ENCODE results near the gene PRXL2A. TPM values are rescaled to one million over a fixed set of nuclear protein-coding genes. Genes with fewer than 3 reads are reported as not detected.

Gene PRXL2A
- total RNA-seq, 5 donors from 2014 or later (not counting 1 experiment from before 2014, with no cell fraction given): 2.9 to 6.3 (median 5.2) TPM

DNA sequence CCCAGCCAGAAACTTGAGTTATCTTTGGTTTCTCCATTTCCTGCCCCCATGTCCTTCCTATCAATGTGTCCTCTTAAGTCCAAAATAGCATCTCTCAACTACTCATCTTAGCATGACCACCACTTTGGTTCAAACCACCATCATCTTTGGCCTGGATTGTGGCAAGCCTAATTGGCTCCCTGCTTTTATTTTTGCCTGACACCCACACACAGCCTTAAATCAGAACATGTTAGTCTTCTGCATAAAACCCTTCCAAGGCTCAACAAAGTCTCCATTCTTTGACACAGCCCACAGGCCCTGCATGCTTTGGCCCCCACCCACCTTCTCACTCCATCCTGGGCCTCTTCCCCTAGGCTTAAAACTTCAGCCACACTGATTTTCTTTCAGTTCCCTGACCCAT is 43.7 kb downstream of the PRXL2A start:
- no peak overlapping the region for H3K4me3 ChIP-seq (ENCODE audit: control insufficient read depth in 1 of 2, extremely low read depth in 1 of 2, low read length in 1 of 2)
- Mint-ChIP-seq H3K4me3 (no peak overlapping the region), H3K27ac (no peak overlapping the region), H3K27me3 (no peaks in the 10 kb centered on the region), H3K4me1 (peaks cover 28 to 45% (median 35%) of the 10 kb centered on the region in 3 donors), H3K9me3 (no peaks in the 10 kb centered on the region), H3K36me3 (peaks cover 4% of the 10 kb centered on the region)
- no peak for ATAC-seq (replicated peaks in 1 of 4)
- no peak overlapping the region for H3K27ac ChIP-seq (ENCODE audit: low read length)
- H3K9me3 ChIP-seq: no peaks in the 10 kb centered on the region
- H3K27me3 ChIP-seq (replicated peaks in 1 of 2; ENCODE audit: control insufficient read depth in 2 of 2, extremely low read depth in 1 of 2, insufficient read depth in 2 of 2, low read length in 1 of 2): no peaks in the 10 kb centered on the region
- H3K4me1 ChIP-seq (ENCODE audit: control insufficient read depth in 1 of 2, extremely low read depth in 1 of 2, insufficient read depth in 2 of 2, low read length in 2 of 2): peaks cover 2 to 26% of the 10 kb centered on the region in 2 experiments
- no peak for DNase-seq
- CTCF ChIA-PET: interaction anchor here (0.6 to 2.2 kb wide), 5 partner anchors 49 to 56 kb away, joined by 3 to 11 read pairs (median 5); no protein-coding TSS in a partner anchor
- POLR2A ChIA-PET: interaction anchor here in 1 of 2 donors (0.6 kb wide), 1 partner anchor 28 kb away, joined by 6 read pairs; no protein-coding TSS in a partner anchor
- H3K36me3 ChIP-seq (ENCODE audit: control insufficient read depth in 2 of 2, extremely low read depth in 1 of 2, insufficient read depth in 1 of 2, low read length in 1 of 2): no peaks in the 10 kb centered on the region

DNA sequence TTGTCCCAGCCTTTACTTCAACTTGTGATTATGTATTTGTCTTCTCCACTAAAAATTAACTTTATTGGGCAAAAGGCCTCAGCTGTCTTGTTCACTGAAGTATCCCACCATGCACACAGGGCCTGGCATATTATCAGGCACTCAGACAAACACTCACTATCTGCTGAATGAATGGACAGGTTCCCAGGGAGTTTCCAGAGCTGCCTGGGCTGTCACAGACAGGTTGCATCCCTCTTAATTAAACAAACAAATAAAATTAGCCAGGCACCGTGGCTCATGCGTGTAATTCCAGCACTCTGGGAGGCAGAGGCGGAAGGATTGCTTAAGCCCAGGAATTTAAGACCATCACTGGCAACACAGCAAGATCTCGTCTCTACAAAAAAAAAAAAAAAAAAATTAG is 44.3 kb downstream of the PRXL2A start:
- CTCF ChIA-PET: interaction anchor here (0.6 to 2.0 kb wide), 7 partner anchors 9 to 74 kb away, joined by 3 to 11 read pairs (median 4); no protein-coding TSS in a partner anchor
- no peak overlapping the region for H3K4me3 ChIP-seq (ENCODE audit: control insufficient read depth in 1 of 2, extremely low read depth in 1 of 2, low read length in 1 of 2)
- no peak for ATAC-seq (replicated peaks in 1 of 4)
- Mint-ChIP-seq H3K27me3 (no peaks in the 10 kb centered on the region), H3K36me3 (peaks cover 4% of the 10 kb centered on the region), H3K9me3 (no peaks in the 10 kb centered on the region), H3K27ac (no peak overlapping the region), H3K4me1 (peaks cover 31 to 45% (median 37%) of the 10 kb centered on the region in 3 donors), H3K4me3 (no peak overlapping the region)
- POLR2A ChIA-PET: interaction anchor here (0.6 to 0.9 kb wide), 2 partner anchors 9 to 29 kb away, joined by 3 to 6 read pairs; no protein-coding TSS in a partner anchor
- H3K27ac ChIP-seq (ENCODE audit: low read length): no peak overlapping the region
- H3K36me3 ChIP-seq (ENCODE audit: control insufficient read depth in 2 of 2, extremely low read depth in 1 of 2, insufficient read depth in 1 of 2, low read length in 1 of 2): peaks cover 0 to 3% of the 10 kb centered on the region in 2 donors
- no peaks in the 10 kb centered on the region for H3K27me3 ChIP-seq (replicated peaks in 1 of 2; ENCODE audit: control insufficient read depth in 2 of 2, extremely low read depth in 1 of 2, insufficient read depth in 2 of 2, low read length in 1 of 2)
- peaks cover 4 to 31% of the 10 kb centered on the region in 2 experiments for H3K4me1 ChIP-seq (ENCODE audit: control insufficient read depth in 1 of 2, extremely low read depth in 1 of 2, insufficient read depth in 2 of 2, low read length in 2 of 2)
- no peaks in the 10 kb centered on the region for H3K9me3 ChIP-seq
- DNase-seq: no peak
- WGBS (ENCODE audit: insufficient coverage): no CpG with 5 or more reads among the region's 4 CpGs

DNA sequence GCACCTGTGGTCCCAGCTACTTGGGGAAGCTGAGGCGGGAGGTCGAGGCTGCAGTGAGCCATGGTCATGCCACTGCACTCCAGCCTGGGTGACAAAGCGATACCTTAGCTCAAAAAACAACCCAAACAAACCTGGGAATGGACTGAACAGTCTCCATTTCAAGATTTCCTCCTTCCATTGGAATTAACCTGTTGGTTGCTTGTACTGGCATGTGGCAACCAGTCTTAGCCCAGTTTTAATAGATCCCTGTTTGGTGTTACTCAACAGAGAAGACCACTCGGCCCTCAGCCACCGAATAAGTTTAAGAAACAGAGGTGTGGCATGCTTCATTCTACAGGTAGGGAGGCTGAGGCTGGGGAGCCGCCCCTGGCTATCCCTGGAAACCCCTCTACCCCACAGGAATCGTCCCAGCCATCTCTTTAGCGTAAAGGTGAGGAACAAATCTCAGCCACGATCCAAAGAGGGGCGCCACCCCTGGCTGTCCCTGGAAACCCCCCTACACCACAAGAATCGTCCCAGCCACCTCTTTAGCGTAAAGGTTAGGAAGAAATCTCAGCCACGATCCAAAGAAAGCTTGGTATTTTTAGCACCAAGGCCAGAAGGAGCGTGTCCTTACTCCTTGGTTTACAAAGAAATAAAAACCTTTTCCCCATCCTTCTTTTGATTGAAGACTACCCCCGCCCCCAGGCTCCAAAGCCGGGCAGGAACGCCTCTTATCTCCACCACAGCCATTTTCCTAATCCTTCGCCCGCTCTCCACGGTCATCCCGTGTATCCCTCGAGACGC is 44.9 kb downstream of the PRXL2A start:
- no peaks in the 10 kb centered on the region for H3K27me3 Mint-ChIP-seq
- H3K9me3 Mint-ChIP-seq: no peaks in the 10 kb centered on the region
- Histone ChIP-seq H3K27me3 (replicated peaks in 1 of 2; ENCODE audit: control insufficient read depth in 2 of 2, extremely low read depth in 1 of 2, insufficient read depth in 2 of 2, low read length in 1 of 2) (no peaks in the 10 kb centered on the region), H3K27ac (ENCODE audit: low read length) (peak overlapping the region; percentile 67), H3K4me1 (ENCODE audit: control insufficient read depth in 1 of 2, extremely low read depth in 1 of 2, insufficient read depth in 2 of 2, low read length in 2 of 2) (peaks cover 5 to 38% of the 10 kb centered on the region in 2 experiments), H3K4me3 (ENCODE audit: control insufficient read depth in 1 of 2, extremely low read depth in 1 of 2, low read length in 1 of 2) (peak overlapping the region; percentile 35 to 40), H3K9me3 (no peaks in the 10 kb centered on the region), H3K36me3 (ENCODE audit: control insufficient read depth in 2 of 2, extremely low read depth in 1 of 2, insufficient read depth in 1 of 2, low read length in 1 of 2) (peaks cover 0 to 5% of the 10 kb centered on the region in 2 donors)
- peaks cover 4% of the 10 kb centered on the region for H3K36me3 Mint-ChIP-seq
- 41% methylated on average over 16 of the region's 23 CpGs for WGBS (ENCODE audit: insufficient coverage)
- CTCF ChIA-PET: interaction anchor here (0.6 to 2.0 kb wide), 8 partner anchors 9 to 75 kb away, joined by 3 to 11 read pairs (median 4); no protein-coding TSS in a partner anchor
- H3K4me3 Mint-ChIP-seq: peak overlapping the region in 1 of 3 donors; percentile 82
- H3K4me1 Mint-ChIP-seq: peaks cover 37 to 45% (median 39%) of the 10 kb centered on the region in 3 donors
- ATAC-seq (replicated peaks in 1 of 4): peak in 1 of 4 experiments; percentile 5
- peak in 1 of 35 experiments; percentile 58 for DNase-seq
- POLR2A ChIA-PET: interaction anchor here in 1 of 2 donors (0.9 kb wide), 1 partner anchor 8 kb away, joined by 3 read pairs; no protein-coding TSS in a partner anchor
- peak overlapping the region in 1 of 2 donors; percentile 92 for H3K27ac Mint-ChIP-seq

DNA sequence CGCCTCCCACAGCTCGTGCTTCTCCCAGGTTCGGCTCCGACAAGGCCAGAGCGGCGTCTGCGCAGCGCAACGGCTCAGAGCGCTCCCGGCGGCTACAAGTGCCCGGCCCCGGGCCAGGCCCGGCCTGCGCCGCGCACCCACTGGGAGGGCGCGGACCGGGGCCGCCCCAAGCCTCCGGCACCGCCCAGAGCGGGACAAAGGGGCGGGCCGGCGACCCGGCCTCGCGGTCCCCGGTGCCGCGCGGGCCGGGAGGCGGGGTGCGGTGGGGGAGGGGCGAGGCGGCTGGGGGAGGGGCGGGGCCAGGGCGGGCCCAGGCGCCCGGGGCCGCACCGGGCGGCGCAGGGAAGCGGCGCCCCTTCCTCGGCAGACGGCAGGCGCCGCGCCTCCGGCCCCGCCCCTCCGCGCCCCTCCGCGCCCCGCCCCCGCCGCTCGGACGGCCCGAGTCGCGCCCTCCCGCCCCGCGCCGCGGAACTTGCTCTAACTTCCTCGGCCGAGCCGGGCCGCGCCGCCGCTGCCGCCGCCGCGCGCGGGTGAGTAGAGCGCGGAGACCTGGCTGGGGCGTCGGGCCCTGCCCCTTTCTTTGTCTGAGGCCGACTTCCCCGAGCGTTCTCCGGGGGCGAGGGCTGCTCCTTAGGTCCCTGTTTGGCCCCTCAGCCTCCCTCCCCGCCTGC is 45.6 kb downstream of the PRXL2A start, which contains the start of gene TSPAN14:
Gene TSPAN14 (plus strand): TSS at position 469 of the 671 bp plus-strand sequence. CDS start 34,924 bp downstream, outside the sequence.
- H3K4me1 Mint-ChIP-seq: peaks cover 44 to 45% (median 45%) of the 10 kb centered on the region in 3 donors
- Histone ChIP-seq H3K4me3 (ENCODE audit: control insufficient read depth in 1 of 2, extremely low read depth in 1 of 2, low read length in 1 of 2) (peak within 1 kb of the TSS; percentile 76 to 82), H3K27me3 (replicated peaks in 1 of 2; ENCODE audit: control insufficient read depth in 2 of 2, extremely low read depth in 1 of 2, insufficient read depth in 2 of 2, low read length in 1 of 2) (no peaks in the 10 kb centered on the region), H3K4me1 (ENCODE audit: control insufficient read depth in 1 of 2, extremely low read depth in 1 of 2, insufficient read depth in 2 of 2, low read length in 2 of 2) (peaks cover 10 to 45% of the 10 kb centered on the region in 2 experiments), H3K36me3 (ENCODE audit: control insufficient read depth in 2 of 2, extremely low read depth in 1 of 2, insufficient read depth in 1 of 2, low read length in 1 of 2) (peaks cover 0 to 5% of the 10 kb centered on the region in 2 donors), H3K27ac (ENCODE audit: low read length) (peak within 1 kb of the TSS; percentile 82), H3K9me3 (no peaks in the 10 kb centered on the region)
- peak within 1 kb of the TSS in 2 of 3 donors; percentile 98 to 99 for H3K4me3 Mint-ChIP-seq
- H3K27ac Mint-ChIP-seq: peak within 1 kb of the TSS; percentile 95 to 99
- H3K36me3 Mint-ChIP-seq: peaks cover 10% of the 10 kb centered on the region
- no peaks in the 10 kb centered on the region for H3K27me3 Mint-ChIP-seq
- DNase-seq: peak; percentile 26 to 87 (median 58)
- 1% methylated on average over 76 of the region's 97 CpGs for WGBS (ENCODE audit: insufficient coverage)
- ATAC-seq (replicated peaks in 1 of 4): peak; percentile 71 to 79 (median 74)
- ChIA-PET CTCF (interaction anchor here (0.6 to 3.4 kb wide), 6 partner anchors 9 to 52 kb away, joined by 4 to 18 read pairs (median 8); no protein-coding TSS in a partner anchor), POLR2A (interaction anchor here in 1 of 2 donors (1.0 kb wide), 1 partner anchor 10 kb away, joined by 3 read pairs; no protein-coding TSS in a partner anchor)
- no peaks in the 10 kb centered on the region for H3K9me3 Mint-ChIP-seq

DNA sequence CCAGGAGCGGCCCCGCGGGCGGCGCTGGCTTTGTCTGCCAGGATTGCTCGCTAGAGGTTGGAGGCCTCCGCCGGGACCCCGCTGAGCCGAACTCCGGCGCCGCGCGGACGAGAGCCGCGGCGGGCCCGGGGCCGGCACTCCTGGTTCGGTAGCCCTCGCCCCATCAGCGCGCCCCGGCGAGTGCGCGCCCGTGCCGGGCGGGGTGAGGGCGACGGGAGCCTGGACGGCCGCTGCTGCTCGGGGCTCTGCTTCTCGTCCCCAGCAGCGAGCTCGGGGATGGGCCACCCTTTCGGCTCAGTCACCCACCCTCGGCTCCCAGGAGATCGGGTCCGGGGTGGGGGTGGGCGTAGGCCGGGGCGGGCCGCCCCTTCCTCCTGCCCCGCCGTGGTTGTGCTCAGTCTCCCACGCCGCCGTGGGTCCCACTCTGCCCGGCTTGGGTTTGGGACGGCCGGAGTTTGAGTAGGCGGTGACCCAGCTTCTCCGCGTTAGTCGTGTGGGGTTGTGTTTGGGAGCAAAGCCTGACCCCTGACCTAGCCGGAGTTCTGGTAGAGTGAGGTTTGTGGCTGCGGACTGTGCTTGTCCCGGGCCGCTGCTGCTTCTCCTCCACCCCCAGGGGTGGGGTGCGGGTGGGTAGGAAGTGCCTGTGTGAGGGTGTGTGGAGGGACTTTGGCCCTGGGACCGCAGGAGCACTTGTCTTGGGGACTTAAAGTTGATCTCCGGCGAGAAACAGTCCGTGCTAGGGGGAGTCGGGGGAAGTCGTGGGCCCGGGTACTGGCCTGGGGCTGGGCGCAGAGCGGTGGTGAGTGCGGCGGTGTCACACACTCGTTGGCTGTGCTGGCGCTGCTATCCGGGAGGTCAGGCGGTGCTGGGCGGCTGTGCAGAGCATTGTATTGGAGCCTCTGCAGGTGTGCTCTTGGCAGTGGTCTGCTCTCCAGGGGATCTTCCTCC is 46.4 kb downstream of the PRXL2A start:
- CTCF ChIA-PET: interaction anchor here (0.6 to 3.4 kb wide), 3 partner anchors 10 to 51 kb away, joined by 6 to 18 read pairs (median 14); no protein-coding TSS in a partner anchor
- peak overlapping the region in 2 of 3 donors; percentile 98 to 99 for H3K4me3 Mint-ChIP-seq

More for the DNA sequence above, 46.4 kb downstream of the PRXL2A start:
- POLR2A ChIA-PET: interaction anchor here in 1 of 2 donors (1.0 kb wide), 1 partner anchor 9 kb away, joined by 3 read pairs; no protein-coding TSS in a partner anchor
- peak overlapping the region; percentile 76 to 82 for H3K4me3 ChIP-seq (ENCODE audit: control insufficient read depth in 1 of 2, extremely low read depth in 1 of 2, low read length in 1 of 2)
- no peaks in the 10 kb centered on the region for H3K27me3 ChIP-seq (replicated peaks in 1 of 2; ENCODE audit: control insufficient read depth in 2 of 2, extremely low read depth in 1 of 2, insufficient read depth in 2 of 2, low read length in 1 of 2)
- peaks cover 10% of the 10 kb centered on the region for H3K36me3 Mint-ChIP-seq
- WGBS (ENCODE audit: insufficient coverage): under 1% methylated on average over 67 of the region's 81 CpGs
- H3K27ac Mint-ChIP-seq: peak overlapping the region; percentile 95 to 99
- H3K27ac ChIP-seq (ENCODE audit: low read length): peak overlapping the region; percentile 82
- H3K9me3 Mint-ChIP-seq: no peaks in the 10 kb centered on the region
- DNase-seq (peak in 5 of 35 experiments; percentile 23 to 44 (median 33)), ATAC-seq (replicated peaks in 1 of 4) (peak; percentile 21 to 26 (median 23))
- H3K4me1 ChIP-seq (ENCODE audit: control insufficient read depth in 1 of 2, extremely low read depth in 1 of 2, insufficient read depth in 2 of 2, low read length in 2 of 2): peaks cover 13 to 53% of the 10 kb centered on the region in 2 experiments
- peaks cover 48 to 50% (median 50%) of the 10 kb centered on the region in 3 donors for H3K4me1 Mint-ChIP-seq
- no peaks in the 10 kb centered on the region for H3K27me3 Mint-ChIP-seq
- H3K9me3 ChIP-seq: no peaks in the 10 kb centered on the region
- H3K36me3 ChIP-seq (ENCODE audit: control insufficient read depth in 2 of 2, extremely low read depth in 1 of 2, insufficient read depth in 1 of 2, low read length in 1 of 2): peaks cover 3 to 5% of the 10 kb centered on the region in 2 donors

Measured in T-cell (primary cell).